Retinal pigment epithelial cell (primary cell): ENCODE results near the gene KCNIP1.

Experiments
- DNase-seq: peaks from one replicate; pipeline ENCODE4 v3.0.0-alpha.2; 2010; ENCODE audit warnings: low read depth
- H3K4me3 ChIP-seq: 2 replicates; pipeline ENCODE4 v1.5.1; 2011; ENCODE audit warnings: mild to moderate bottlenecking, low read length, control low read depth, moderate library complexity
- CTCF ChIP-seq: conservative IDR thresholded peaks from 2 replicates; pipeline ENCODE4 v1.5.1; 2011; ENCODE audit warnings: low read depth, low read length, control low read depth, inconsistent platforms

Gene KCNIP1

GRCh38 chr5:170630711-170631141 lies 126.9 kb downstream of the KCNIP1 start:
- H3K4me3 ChIP-seq: no peak overlapping the region
- no peak for TF ChIP-seq CTCF
- no peak for DNase-seq

- peak; percentile 38 for TF ChIP-seq CTCF
- no peak for DNase-seq
- H3K4me3 ChIP-seq: no peak overlapping the region
Observed at GRCh38 chr5:170631466-170632195, 127.8 kb downstream of the KCNIP1 start.

GRCh38 chr5:170632266-170632984 lies 128.6 kb downstream of the KCNIP1 start:
- no peak for TF ChIP-seq CTCF
- DNase-seq: no peak
- H3K4me3 ChIP-seq: peak overlapping the region; percentile 36

GRCh38 chr5:170632985-170633234 lies 129.1 kb downstream of the KCNIP1 start:
- DNase-seq: no peak
- peak; percentile 93 for TF ChIP-seq CTCF
- peak overlapping the region; percentile 39 for H3K4me3 ChIP-seq

GRCh38 chr5:170633235-170634081 lies 129.6 kb downstream of the KCNIP1 start:
- peak overlapping the region; percentile 39 for H3K4me3 ChIP-seq
- TF ChIP-seq CTCF: no peak
- DNase-seq: peak; percentile 65

- TF ChIP-seq CTCF: no peak
- DNase-seq: no peak
- H3K4me3 ChIP-seq: no peak overlapping the region
Observed at GRCh38 chr5:170634256-170634990, 130.6 kb downstream of the KCNIP1 start.
